CD4-positive, alpha-beta T cell treated with Interferon alpha-2 for 1 hour (primary cell): ENCODE data around the gene TMEM131L.
"Not testable (repeated sequence)": the region's sequence is repeated elsewhere in the genome, so short reads cannot be mapped to it uniquely, and the experiment has no call there.

Experiments
- DNase-seq, 2 donors: peaks; one replicate each; pipeline ENCODE4 v3.0.0-alpha.2; 2020 to 2022

TMEM131L gene

DNA sequence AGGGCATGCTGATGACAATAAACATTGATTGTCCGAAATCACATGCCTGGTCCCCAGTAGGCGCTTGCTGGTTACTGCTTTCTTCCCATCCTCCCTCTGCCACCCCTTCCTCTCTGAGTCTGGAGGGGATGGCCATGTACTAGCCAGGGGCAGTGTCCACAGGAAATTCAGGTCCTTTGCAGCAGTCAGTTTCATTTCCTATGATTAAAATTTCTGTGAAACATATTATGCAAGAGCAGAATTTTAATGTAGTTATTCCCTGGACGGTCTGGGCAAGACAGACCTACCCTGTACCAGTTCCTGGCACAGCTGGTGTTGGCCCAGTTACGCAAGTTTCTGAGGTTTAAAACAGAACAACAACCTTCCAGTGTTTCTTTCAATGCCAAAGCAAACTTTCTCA is 189.8 kb downstream of the TMEM131L start:
- DNase-seq, result peak; percentile 22 to 66

DNA sequence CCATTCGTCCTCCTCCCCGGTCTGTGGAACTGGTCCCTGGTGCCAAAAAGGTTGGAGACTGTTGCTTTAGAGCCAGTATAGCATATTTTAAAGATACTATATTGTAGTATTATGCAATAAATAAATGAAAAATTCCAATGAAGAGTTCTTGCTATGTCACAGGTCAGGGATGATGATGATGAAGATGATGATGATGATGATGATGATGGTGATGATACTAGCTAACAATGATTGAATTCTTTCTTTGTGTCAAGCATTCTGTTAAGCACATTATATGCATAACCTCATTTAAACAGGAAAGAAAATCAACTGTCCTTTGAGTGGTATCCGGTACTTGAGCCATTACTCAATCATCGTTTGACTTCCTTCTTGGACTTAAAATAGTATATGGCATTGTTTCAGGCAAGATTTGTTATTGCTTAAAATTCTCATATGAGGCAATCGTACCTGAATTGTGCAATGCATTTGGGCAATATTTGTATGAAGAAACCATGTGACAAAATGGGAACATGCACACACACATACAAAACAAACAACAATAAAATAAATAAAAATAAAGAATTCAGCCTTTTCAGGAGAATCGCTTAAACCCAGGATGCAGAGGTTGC is 195.2 kb downstream of the TMEM131L start:
- peak in 1 of 2 donors; percentile 23 for DNase-seq

GRCh38 chr4:153661908-153662307 is 195.7 kb downstream of the TMEM131L start:
- no peak for DNase-seq

DNA sequence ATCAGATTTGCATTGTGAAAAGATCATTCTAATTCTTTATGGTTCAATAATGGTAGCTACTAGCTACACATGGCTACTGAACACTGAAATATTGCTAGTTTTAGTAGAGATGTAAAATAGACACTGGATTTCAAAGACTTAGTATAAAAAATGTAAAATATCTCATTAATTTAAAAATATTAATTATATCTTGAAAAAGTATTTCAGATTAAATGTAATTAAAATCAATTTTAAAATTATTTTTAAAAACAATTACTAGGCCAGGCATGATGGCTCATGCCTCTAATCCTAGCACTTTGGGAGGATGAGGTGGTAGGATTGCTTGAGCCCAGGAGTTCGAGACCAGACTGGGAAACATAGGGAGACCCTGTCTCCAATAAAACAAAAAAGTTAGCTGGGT is 197.5 kb downstream of the TMEM131L start:
- DNase-seq, result no peak

DNA sequence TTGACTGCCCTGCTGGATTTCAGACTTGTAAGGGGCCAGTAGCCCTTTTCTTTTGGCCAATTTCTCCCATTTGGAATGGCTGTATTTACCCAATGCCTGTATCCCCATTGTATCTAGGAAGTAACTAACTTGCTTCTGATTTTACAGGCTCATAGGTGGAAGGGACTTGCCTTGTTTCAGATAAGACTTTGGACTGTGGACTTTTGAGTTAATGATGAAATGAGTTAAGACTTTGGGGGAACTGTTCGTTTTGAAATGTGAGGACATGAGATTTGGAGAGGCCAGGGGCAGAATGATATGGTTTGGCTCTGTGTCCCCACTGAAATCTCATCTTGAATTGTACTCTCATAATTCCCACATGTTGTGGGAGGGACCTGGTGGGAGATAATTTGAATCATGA is 200.3 kb downstream of the TMEM131L start:
- DNase-seq, result not testable (repeated sequence)

- no peak for DNase-seq
Observed at GRCh38 chr4:153668647-153669046, 202.5 kb downstream of the TMEM131L start.

- DNase-seq, result no peak
Observed at GRCh38 chr4:153669838-153670237, 203.7 kb downstream of the TMEM131L start.

DNA sequence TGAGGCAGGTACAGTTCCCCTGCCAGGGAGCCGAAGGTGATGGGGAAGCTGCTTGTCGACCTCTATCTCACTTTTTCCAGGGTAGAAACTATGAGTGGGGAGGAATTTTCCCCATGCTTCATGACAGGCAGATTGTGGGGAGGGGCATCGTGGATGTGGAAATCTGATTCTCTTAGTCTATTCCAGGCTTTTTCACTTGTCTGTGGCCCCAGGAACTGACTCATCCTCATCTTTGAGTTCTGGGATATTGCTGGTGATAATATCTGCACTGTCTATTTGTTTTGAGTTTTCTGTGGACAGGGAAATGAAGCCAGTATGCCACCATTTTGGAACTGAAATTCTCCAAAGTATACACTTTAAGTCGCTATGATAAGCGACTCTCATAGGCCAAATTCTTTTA is 210.3 kb downstream of the TMEM131L start:
- no peak for DNase-seq

DNA sequence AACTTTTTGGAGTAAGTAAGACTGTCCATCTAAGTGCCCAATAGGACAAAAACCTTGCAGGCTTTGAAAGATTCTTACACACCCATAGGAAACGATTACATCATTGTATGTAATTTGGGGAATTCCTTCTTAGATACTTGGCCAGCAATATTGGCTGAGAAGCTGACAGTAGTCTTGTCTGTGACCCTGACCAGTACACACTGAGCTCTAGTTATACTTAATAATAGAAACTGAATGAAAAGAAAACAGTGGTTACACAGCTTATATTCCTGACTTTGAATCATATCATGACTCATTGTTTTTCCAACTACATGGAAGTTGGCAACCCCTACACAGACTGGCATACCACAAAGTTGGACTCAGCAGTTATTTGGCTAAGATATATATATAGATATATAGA is 210.8 kb downstream of the TMEM131L start:
- no peak for DNase-seq

DNA sequence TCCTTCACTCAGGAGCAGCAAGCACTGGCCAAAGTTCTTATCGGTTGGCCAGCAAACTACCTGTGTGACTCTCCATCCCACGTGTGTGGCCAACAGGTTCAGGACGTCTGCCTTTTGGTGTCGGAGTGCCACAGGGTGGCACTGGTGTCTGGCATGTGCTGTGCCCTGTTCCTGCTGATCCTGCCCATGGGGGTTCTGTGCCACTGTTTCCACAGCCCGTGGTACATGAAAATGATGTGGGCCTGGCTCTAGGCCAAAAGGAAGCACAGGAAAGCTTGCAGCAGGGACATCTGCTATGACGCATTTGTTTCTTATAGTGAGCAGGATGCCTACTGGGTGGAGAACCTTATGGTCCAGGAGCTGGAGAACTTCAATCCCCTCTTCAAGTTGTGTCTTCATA is 213.3 kb downstream of the TMEM131L start:
- peak in 1 of 2 donors; percentile 40 for DNase-seq

- DNase-seq, result no peak
Observed at GRCh38 chr4:153683763-153684181, 217.6 kb downstream of the TMEM131L start.

GRCh38 chr4:153684182-153684970 is 218.2 kb downstream of the TMEM131L start, which contains the start of gene TLR2:
TLR2 (plus strand) TSS chr4:153684280; CDS start chr4:153702908, 18,628 bp downstream.
- DNase-seq, result peak; percentile 69 to 76

DNA sequence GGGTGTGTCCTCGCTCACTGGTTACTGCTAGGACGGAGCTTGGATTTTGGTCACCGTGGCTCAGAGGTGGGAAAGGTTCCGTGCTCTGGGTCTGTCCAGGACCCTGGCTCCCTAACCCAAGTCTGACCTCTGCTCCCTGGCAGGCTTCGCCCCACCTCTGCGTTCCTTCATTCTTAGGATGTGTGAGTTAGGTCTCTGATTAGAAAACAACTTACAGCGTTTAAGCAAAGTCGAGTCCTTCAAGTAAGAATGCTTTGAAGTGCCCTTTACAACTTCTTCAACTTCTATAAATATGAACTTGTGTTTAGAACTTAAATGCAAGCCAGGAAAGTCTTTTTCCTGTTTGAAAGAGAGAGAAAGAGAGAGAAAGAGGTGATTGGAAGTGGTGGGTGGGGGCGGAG is 218.8 kb downstream of the TMEM131L start:
- no peak for DNase-seq
